ENCODE results near the gene GCN1. TPM values are rescaled to one million over a fixed set of nuclear protein-coding genes. Genes with fewer than 3 reads are reported as not detected.

The GCN1 gene
- total RNA-seq, 2 donors from 2014 or later = 39.3 to 120 TPM

- Histone ChIP-seq H3K27me3 (replicated peaks; ENCODE audit: insufficient read depth) (no peaks in the 10 kb centered on the region), H3K9me3 (no peaks in the 10 kb centered on the region), H3K4me3 (no peak overlapping the region), H3K36me3 (peaks cover 24 to 59% of the 10 kb centered on the region in 2 donors), H3K4me1 (replicated peaks) (no peaks in the 10 kb centered on the region), H3K27ac (no peak overlapping the region)
- DNase-seq (ENCODE audit: low spot score) = no peak
- intact Hi-C loops (cut with DNase I) = no loop called here
- TF ChIP-seq POLR2A (IDR thresholded peaks at IDR 0.05) (no peak), CTCF (IDR thresholded peaks at IDR 0.05) (no peak), POLR2AphosphoS5 (IDR thresholded peaks at IDR 0.05) (no peak)
- WGBS = 91% methylated on average over 9 of the region's 9 CpGs
Measured at GRCh38 chr12:120140603-120141002, 53.9 kb downstream of the GCN1 start.

GRCh38 chr12:120139958-120140357 lies 54.6 kb downstream of the GCN1 start:
- Histone ChIP-seq H3K9me3 (no peaks in the 10 kb centered on the region), H3K36me3 (peaks cover 24 to 59% of the 10 kb centered on the region in 2 donors), H3K27me3 (replicated peaks; ENCODE audit: insufficient read depth) (no peaks in the 10 kb centered on the region), H3K4me1 (replicated peaks) (no peaks in the 10 kb centered on the region), H3K27ac (no peak overlapping the region), H3K4me3 (no peak overlapping the region)
- intact Hi-C loops (cut with DNase I) = no loop called here
- 77% methylated on average over 5 of the region's 5 CpGs for WGBS
- no peak for TF ChIP-seq POLR2A (IDR thresholded peaks at IDR 0.05)
- TF ChIP-seq POLR2AphosphoS5 (IDR thresholded peaks at IDR 0.05) = no peak
- no peak for TF ChIP-seq CTCF (IDR thresholded peaks at IDR 0.05)
- no peak for DNase-seq (ENCODE audit: low spot score)

- WGBS = 89% methylated on average over 9 of the region's 9 CpGs
- peaks cover 24 to 63% of the 10 kb centered on the region in 2 donors for H3K36me3 ChIP-seq
Measured at GRCh38 chr12:120138366-120138765, 56.1 kb downstream of the GCN1 start.

GRCh38 chr12:120137833-120138232 lies 56.7 kb downstream of the GCN1 start:
- no peaks in the 10 kb centered on the region for H3K4me1 ChIP-seq (replicated peaks)
- intact Hi-C loops (cut with DNase I) = no loop called here
- no peaks in the 10 kb centered on the region for H3K9me3 ChIP-seq
- DNase-seq (ENCODE audit: low spot score) = no peak
- no peak overlapping the region for H3K4me3 ChIP-seq
- no peak overlapping the region for H3K27ac ChIP-seq
- WGBS = 86% methylated on average over 11 of the region's 11 CpGs
- peaks cover 29 to 68% of the 10 kb centered on the region in 2 donors for H3K36me3 ChIP-seq
- H3K27me3 ChIP-seq (replicated peaks; ENCODE audit: insufficient read depth) = no peaks in the 10 kb centered on the region
- TF ChIP-seq CTCF (IDR thresholded peaks at IDR 0.05) (no peak), POLR2AphosphoS5 (IDR thresholded peaks at IDR 0.05) (no peak), POLR2A (IDR thresholded peaks at IDR 0.05) (no peak)

More at GRCh38 chr12:120138366-120138765, 56.1 kb downstream of the GCN1 start:
- H3K9me3 ChIP-seq = no peaks in the 10 kb centered on the region
- H3K4me1 ChIP-seq (replicated peaks) = no peaks in the 10 kb centered on the region
- no peak overlapping the region for H3K27ac ChIP-seq
- TF ChIP-seq POLR2AphosphoS5 (IDR thresholded peaks at IDR 0.05) (no peak), CTCF (IDR thresholded peaks at IDR 0.05) (no peak), POLR2A (IDR thresholded peaks at IDR 0.05) (no peak)
- H3K27me3 ChIP-seq (replicated peaks; ENCODE audit: insufficient read depth) = no peaks in the 10 kb centered on the region
- no peak overlapping the region for H3K4me3 ChIP-seq
- intact Hi-C loops (cut with DNase I) = no loop called here
- no peak for DNase-seq (ENCODE audit: low spot score)

GRCh38 chr12:120136093-120136770 lies 58.3 kb downstream of the GCN1 start:
- Histone ChIP-seq H3K36me3 (peaks cover 22 to 74% of the 10 kb centered on the region in 2 donors), H3K4me3 (no peak overlapping the region), H3K4me1 (replicated peaks) (no peaks in the 10 kb centered on the region), H3K27ac (no peak overlapping the region), H3K9me3 (no peaks in the 10 kb centered on the region), H3K27me3 (replicated peaks; ENCODE audit: insufficient read depth) (no peaks in the 10 kb centered on the region)
- WGBS = 81% methylated on average over 11 of the region's 11 CpGs
- intact Hi-C loops (cut with DNase I) = no loop called here
- no peak for DNase-seq (ENCODE audit: low spot score)
- no peak for TF ChIP-seq POLR2AphosphoS5 (IDR thresholded peaks at IDR 0.05)
- no peak for TF ChIP-seq CTCF (IDR thresholded peaks at IDR 0.05)
- TF ChIP-seq POLR2A (IDR thresholded peaks at IDR 0.05) = no peak

All from prostate gland (tissue), 2 donors.